Small intestine (tissue), 7 donors: ENCODE data around the gene FOSL2. TPM values are rescaled to one million over a fixed set of nuclear protein-coding genes. Genes with fewer than 3 reads are reported as not detected.

Source experiments
- DNase-seq, 2 donors: peaks; one replicate each; pipeline versions ENCODE4 v3.0.0 to v3.0.0-alpha.2; 2013
- FAIRE-seq: peaks from 2 replicates; lab custom pipeline; 2012; peaks lifted over from hg19 to GRCh38; lab: Jason Lieb, UNC
- H3K27ac ChIP-seq, 3 donors: one replicate each; pipeline ENCODE4 v1.5.1; 2013; ENCODE audit warnings: low read length in 2 of 3, mild to moderate bottlenecking in 2 of 3, control low read depth in 1 of 3, inconsistent platforms in 1 of 3, low read depth in 1 of 3, moderate library complexity in 1 of 3
- H3K27me3 ChIP-seq, 3 donors: one replicate each; pipeline ENCODE4 v1.6.1; 2013; ENCODE audit warnings: low read length in 3 of 3, inconsistent platforms in 1 of 3; ENCODE audit not compliant: control insufficient read depth in 3 of 3, insufficient read depth in 3 of 3
- H3K36me3 ChIP-seq, 3 donors: one replicate each; pipeline ENCODE4 v1.6.1; 2013; ENCODE audit warnings: low read length in 3 of 3, inconsistent platforms in 1 of 3, low read depth in 1 of 3, mild to moderate bottlenecking in 1 of 3, moderate library complexity in 1 of 3; ENCODE audit not compliant: control insufficient read depth in 3 of 3, insufficient read depth in 2 of 3
- H3K4me1 ChIP-seq, 3 donors: one replicate each; pipeline ENCODE4 v1.6.1; 2013; ENCODE audit warnings: low read length in 2 of 3, inconsistent platforms in 1 of 3, low read depth in 1 of 3, mild to moderate bottlenecking in 1 of 3, moderate library complexity in 1 of 3; ENCODE audit not compliant: control insufficient read depth in 3 of 3, insufficient read depth in 2 of 3
- H3K4me3 ChIP-seq, 3 donors: one replicate each; pipeline ENCODE4 v1.5.1; 2013; ENCODE audit warnings: low read length in 3 of 3, control low read depth in 1 of 3, inconsistent platforms in 1 of 3, low read depth in 1 of 3, mild to moderate bottlenecking in 1 of 3, moderate library complexity in 1 of 3
- H3K9me3 ChIP-seq, 2 donors: one replicate each; pipeline ENCODE4 v1.6.1; 2013; ENCODE audit warnings: low read depth in 1 of 2, low read length in 1 of 2; ENCODE audit not compliant: control insufficient read depth in 2 of 2, insufficient read depth in 1 of 2
- WGBS, 3 donors: extraction: QIAGEN DNeasy Blood & Tissue Kit; methylation state at CpG; one replicate each; pipeline ENCODE4 v1.1.7; 2013; 5-methylcytosine and 5-hydroxymethylcytosine counted together
- polyA plus RNA-seq, 4 donors: library from polyadenylated mRNA; stranded (reverse) in 3 of 4; unstranded in 1 of 4; fragments of 200-250 nt in 3 of 4; fragments of 120-200 nt in 1 of 4; gene quantifications; one replicate each; pipeline versions ENCODE4 v1.2.1 to v1.2.3, GENCODE V29; 2013
- donor health status: healthy with polysubstance abuse.
- donor health status: control.
- donor health status: control.
- donor health status: Bipolar disorder and iron deficiency.
- donor health status: healthy.

Gene FOSL2
- polyA plus RNA-seq, 4 donors = 29.2 to 82.6 (median 40.7) TPM

DNA sequence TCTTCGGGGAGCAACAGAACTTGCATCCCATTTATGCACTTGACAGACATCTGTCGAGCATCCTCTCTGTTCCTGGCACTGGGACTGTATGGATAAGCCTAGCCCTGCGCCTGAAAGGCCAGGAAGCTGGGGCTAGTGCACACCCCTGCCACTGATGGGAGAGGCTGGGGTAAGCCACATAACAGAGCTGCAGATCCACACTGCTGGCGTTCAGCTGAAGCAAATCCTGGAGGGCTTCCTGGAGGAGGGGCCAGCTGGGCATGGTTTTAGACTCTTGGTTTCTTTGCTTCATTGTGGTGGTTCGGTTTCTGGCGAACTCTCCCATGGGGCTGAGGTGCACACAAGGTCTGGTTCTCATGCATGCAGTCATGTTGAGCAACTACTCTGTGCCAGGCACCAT lies 45.5 kb upstream of the FOSL2 start:
- H3K27ac ChIP-seq = no peak overlapping the region
- no peak for DNase-seq
- H3K27me3 ChIP-seq = no peaks in the 10 kb centered on the region
- H3K4me1 ChIP-seq = peaks cover 0 to 10% (median 0%) of the 10 kb centered on the region in 3 donors
- no peaks in the 10 kb centered on the region for H3K9me3 ChIP-seq
- 90 to 97% (median 95%) methylated on average over 6 of the region's 6 CpGs for WGBS, 3 donors
- no peak overlapping the region for H3K4me3 ChIP-seq
- FAIRE-seq = no peak
- H3K36me3 ChIP-seq = no peaks in the 10 kb centered on the region

DNA sequence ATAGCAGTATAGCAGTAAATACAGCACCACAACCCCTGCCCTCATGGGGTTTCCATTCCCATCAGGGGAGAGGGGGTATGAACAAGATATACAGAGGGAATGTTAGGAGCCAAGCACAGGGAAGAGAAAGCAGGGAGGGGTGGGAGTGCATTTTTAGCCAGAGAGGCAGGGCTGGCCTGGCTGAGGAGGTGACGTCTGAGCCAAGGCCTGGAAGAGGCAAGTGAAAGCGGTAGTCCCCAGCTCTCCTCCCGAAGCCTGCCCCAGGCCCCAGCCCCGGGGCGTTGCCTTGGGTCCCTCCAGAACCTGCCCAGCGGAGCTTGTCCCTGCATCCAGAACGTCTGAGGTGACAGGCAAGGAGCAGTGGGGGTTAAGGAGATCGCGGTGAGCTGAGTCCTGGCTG lies 45.1 kb upstream of the FOSL2 start:
- Histone ChIP-seq H3K27me3 (no peaks in the 10 kb centered on the region), H3K4me3 (no peak overlapping the region), H3K9me3 (no peaks in the 10 kb centered on the region), H3K4me1 (peaks cover 0 to 10% (median 0%) of the 10 kb centered on the region in 3 donors), H3K36me3 (no peaks in the 10 kb centered on the region), H3K27ac (no peak overlapping the region)
- 74 to 85% (median 85%) methylated on average over 9 of the region's 9 CpGs for whole genome bisulfite sequencing, 3 donors
- FAIRE-seq (no peak), DNase-seq (no peak)

DNA sequence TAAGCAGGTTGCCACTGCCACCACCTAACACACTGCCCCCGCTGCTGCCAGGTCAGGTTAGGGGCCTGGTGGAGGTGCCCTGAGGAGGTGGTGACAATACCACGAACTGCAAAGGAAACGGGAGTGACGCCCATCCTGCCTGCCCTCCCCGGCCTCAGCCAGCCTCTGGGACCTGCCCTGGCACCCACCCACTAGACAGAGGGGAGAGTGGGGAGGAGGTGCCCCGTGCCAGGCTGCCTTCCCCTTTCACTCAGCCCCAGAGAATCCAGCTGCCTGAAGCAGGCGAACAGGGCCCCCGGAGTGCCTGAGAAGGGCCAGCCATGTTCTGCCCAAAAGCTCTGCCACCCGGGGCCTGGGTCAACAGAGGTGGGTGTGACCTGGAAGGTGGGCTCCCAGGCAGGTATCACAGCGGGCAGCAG lies 44.5 kb upstream of the FOSL2 start:
- DNase-seq = no peak

DNA sequence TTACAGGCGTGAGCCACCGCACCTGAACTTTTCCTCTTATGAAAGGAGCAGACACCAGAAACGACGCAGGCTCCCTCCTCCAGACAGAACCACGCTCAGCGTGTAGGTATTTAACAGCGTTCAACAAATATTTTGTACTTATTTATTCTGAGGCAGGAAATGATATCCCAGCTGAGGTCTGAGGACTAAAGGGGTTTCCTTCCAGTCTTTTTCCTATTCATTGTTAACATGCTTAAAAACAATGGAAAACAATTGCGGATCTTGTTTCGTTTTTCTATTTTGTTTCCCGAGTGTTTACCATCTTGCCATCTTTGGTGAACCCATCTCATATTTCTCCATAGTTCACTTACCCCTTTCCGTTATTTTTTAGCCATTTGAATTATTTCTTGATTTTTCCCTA lies 43.7 kb upstream of the FOSL2 start:
- Histone ChIP-seq H3K27ac (no peak overlapping the region), H3K36me3 (no peaks in the 10 kb centered on the region), H3K4me1 (peaks cover 0 to 8% (median 0%) of the 10 kb centered on the region in 3 donors), H3K27me3 (no peaks in the 10 kb centered on the region), H3K4me3 (no peak overlapping the region), H3K9me3 (no peaks in the 10 kb centered on the region)
- 92 to 98% (median 93%) methylated on average over 11 of the region's 11 CpGs for WGBS, 3 donors
- FAIRE-seq (no peak), DNase-seq (no peak)

More for the DNA sequence above, 44.5 kb upstream of the FOSL2 start:
- H3K4me1 ChIP-seq = peaks cover 0 to 10% (median 0%) of the 10 kb centered on the region in 3 donors
- 63 to 74% (median 64%) methylated on average over 10 of the region's 10 CpGs for WGBS, 3 donors
- no peak for FAIRE-seq
- H3K27ac ChIP-seq = no peak overlapping the region
- H3K27me3 ChIP-seq = no peaks in the 10 kb centered on the region
- no peak overlapping the region for H3K4me3 ChIP-seq
- no peaks in the 10 kb centered on the region for H3K9me3 ChIP-seq
- H3K36me3 ChIP-seq = no peaks in the 10 kb centered on the region

DNA sequence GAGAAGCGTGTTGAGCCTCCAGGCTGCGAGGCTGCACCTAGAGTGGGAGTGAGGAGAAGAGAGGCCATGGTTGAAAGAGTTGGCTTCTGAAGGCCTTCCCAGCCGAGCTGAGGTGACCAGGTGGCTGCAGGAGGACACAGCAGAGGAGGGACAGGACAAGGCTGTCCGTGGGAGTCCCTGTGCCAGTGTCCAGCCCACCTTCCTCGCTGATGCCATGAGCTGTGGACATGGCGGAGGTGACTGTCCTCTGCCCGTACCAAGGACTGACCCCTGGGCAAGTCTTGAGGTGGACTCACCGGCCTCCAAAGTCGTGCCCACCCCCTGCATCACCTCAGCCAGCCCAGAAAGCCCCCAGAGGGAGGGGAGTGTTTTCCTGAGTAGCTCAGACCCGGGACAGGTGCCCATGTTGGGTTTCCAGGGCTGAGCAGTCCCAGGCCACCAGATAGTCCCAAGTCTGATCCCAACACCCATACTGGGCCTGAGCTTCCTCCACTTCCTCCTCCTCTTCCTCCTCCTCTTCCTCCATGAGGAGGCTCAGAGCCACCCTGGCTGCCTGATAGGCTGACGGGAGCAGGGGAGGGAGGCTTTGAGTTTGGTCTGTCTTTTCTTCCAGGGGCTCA lies 43.0 kb upstream of the FOSL2 start:
- Histone ChIP-seq H3K27ac (no peak overlapping the region), H3K9me3 (no peaks in the 10 kb centered on the region), H3K4me1 (peaks cover 0 to 3% (median 0%) of the 10 kb centered on the region in 3 donors), H3K36me3 (no peaks in the 10 kb centered on the region), H3K27me3 (no peaks in the 10 kb centered on the region), H3K4me3 (no peak overlapping the region)
- WGBS, 3 donors = 81 to 87% (median 83%) methylated on average over 11 of the region's 11 CpGs
- FAIRE-seq (no peak), DNase-seq (no peak)

DNA sequence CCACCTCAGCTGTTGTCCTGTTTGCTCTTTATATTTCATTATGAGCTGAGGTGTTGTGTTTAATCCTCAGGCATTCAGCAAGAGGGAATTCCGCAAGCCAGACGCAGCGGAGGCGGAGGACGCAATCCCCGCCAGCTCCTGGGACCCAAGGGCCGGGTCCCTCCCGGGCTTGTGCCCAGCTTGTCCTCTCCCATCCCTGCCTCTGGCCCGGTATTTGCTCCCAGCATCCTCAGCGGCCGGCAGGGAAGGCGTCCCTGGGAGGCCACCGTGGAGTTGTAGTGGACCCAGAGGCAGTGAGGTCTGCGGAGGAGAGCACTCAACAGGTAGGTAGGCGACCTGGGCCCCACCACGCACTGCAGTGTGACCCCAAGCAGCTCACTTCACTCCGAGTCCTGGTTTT lies 42.5 kb upstream of the FOSL2 start:
- FAIRE-seq (no peak), DNase-seq (no peak)
- no peaks in the 10 kb centered on the region for H3K27me3 ChIP-seq
- H3K27ac ChIP-seq = no peak overlapping the region
- H3K4me1 ChIP-seq = peaks cover 0 to 1% (median 0%) of the 10 kb centered on the region in 3 donors
- WGBS, 3 donors = 95 to 96% (median 96%) methylated on average over 17 of the region's 17 CpGs
- no peaks in the 10 kb centered on the region for H3K36me3 ChIP-seq
- no peak overlapping the region for H3K4me3 ChIP-seq
- H3K9me3 ChIP-seq = no peaks in the 10 kb centered on the region

DNA sequence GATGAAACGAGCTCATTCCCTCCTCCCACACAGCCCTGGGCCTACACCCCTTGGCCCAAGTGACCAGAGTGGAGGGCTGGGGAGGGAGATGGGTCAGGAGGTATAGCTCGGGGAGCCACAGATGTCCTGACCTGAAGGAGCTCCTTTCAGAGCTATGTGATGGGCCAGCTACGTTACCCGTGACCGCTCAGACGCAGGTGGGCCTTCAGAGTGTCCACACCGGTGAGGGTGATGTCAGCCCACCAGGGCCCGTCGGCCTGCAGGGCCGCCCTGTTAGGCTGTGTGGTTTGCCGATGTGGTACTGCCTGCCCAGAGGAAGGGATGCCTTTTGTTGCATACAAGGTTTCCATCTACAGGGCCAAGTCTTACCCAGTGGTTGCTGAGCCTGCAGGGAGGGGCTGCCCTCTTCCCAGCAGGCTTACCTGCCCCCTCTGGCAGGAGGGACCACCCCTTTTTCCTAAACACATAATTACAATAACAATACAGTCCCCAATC lies 41.8 kb upstream of the FOSL2 start:
- H3K27me3 ChIP-seq = no peaks in the 10 kb centered on the region
- no peaks in the 10 kb centered on the region for H3K36me3 ChIP-seq
- DNase-seq (no peak), FAIRE-seq (no peak)
- H3K27ac ChIP-seq = no peak overlapping the region
- H3K9me3 ChIP-seq = no peaks in the 10 kb centered on the region
- H3K4me3 ChIP-seq = no peak overlapping the region
- 91 to 94% (median 93%) methylated on average over 11 of the region's 11 CpGs for WGBS, 3 donors
- H3K4me1 ChIP-seq = peaks cover 0 to 8% (median 0%) of the 10 kb centered on the region in 3 donors

DNA sequence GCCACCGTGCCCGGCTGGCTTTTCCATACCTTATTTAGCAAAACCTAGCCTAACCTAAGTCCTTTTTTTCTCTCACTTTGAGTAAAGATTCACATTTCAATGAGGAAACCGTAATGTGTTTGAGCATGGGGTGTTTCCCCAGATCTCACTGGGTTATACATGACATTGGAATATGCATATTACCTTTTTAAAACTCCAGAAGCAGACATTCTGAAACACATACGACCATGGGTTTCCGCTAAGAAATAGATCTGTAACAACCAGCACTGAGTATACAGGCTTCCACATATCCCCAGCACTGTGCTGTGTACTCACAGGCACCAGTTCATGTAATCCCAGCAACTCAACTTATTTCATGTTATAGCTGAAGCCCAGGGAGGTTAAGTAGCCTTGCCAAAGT lies 41.0 kb upstream of the FOSL2 start:
- Histone ChIP-seq H3K36me3 (no peaks in the 10 kb centered on the region), H3K4me3 (no peak overlapping the region), H3K4me1 (peaks cover 0 to 15% (median under 1%) of the 10 kb centered on the region in 3 donors), H3K27me3 (no peaks in the 10 kb centered on the region), H3K9me3 (no peaks in the 10 kb centered on the region), H3K27ac (no peak overlapping the region)
- DNase-seq (no peak), FAIRE-seq (no peak)
- WGBS, 3 donors = 78 to 90% (median 83%) methylated on average over 5 of the region's 5 CpGs
